AG10803 (cell line): ENCODE data around the gene SLFN11.

Source experiments
- DNase-seq: peaks from one replicate; pipeline ENCODE4 v3.0.0; 2010; ENCODE audit warnings: low read depth
- H3K4me3 ChIP-seq: 2 replicates; pipeline ENCODE4 v1.5.1; 2011; ENCODE audit warnings: mild to moderate bottlenecking, low read length, control low read depth
- TF ChIP-seq, protein P1 (sequence below): conservative IDR thresholded peaks from 2 replicates; pipeline ENCODE4 v1.5.1; 2011; ENCODE audit warnings: mild to moderate bottlenecking, low read length, control low read depth, inconsistent platforms

SLFN11 gene

GRCh38 chr17:35373984-35374765, 754 bp upstream of the SLFN11 start:
- DNase-seq: peak; percentile 71
- TF ChIP-seq, protein P1, sequence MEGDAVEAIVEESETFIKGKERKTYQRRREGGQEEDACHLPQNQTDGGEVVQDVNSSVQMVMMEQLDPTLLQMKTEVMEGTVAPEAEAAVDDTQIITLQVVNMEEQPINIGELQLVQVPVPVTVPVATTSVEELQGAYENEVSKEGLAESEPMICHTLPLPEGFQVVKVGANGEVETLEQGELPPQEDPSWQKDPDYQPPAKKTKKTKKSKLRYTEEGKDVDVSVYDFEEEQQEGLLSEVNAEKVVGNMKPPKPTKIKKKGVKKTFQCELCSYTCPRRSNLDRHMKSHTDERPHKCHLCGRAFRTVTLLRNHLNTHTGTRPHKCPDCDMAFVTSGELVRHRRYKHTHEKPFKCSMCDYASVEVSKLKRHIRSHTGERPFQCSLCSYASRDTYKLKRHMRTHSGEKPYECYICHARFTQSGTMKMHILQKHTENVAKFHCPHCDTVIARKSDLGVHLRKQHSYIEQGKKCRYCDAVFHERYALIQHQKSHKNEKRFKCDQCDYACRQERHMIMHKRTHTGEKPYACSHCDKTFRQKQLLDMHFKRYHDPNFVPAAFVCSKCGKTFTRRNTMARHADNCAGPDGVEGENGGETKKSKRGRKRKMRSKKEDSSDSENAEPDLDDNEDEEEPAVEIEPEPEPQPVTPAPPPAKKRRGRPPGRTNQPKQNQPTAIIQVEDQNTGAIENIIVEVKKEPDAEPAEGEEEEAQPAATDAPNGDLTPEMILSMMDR: no peak
- H3K4me3 ChIP-seq: peak overlapping the region; percentile 93

- peak overlapping the region; percentile 93 for H3K4me3 ChIP-seq
- TF ChIP-seq, protein P1: peak; percentile 22; the same call in 1 of the 2 replicates
- no peak for DNase-seq
Measured at GRCh38 chr17:35372846-35373533, 431 bp downstream of the SLFN11 start.

GRCh38 chr17:35371934-35372333, 1.5 kb downstream of the SLFN11 start:
- DNase-seq: no peak
- TF ChIP-seq, protein P1: no peak
- H3K4me3 ChIP-seq: no peak overlapping the region

GRCh38 chr17:35368081-35368830, 5.2 kb downstream of the SLFN11 start:
- TF ChIP-seq, protein P1: no peak
- H3K4me3 ChIP-seq: no peak overlapping the region
- DNase-seq: no peak

DNA sequence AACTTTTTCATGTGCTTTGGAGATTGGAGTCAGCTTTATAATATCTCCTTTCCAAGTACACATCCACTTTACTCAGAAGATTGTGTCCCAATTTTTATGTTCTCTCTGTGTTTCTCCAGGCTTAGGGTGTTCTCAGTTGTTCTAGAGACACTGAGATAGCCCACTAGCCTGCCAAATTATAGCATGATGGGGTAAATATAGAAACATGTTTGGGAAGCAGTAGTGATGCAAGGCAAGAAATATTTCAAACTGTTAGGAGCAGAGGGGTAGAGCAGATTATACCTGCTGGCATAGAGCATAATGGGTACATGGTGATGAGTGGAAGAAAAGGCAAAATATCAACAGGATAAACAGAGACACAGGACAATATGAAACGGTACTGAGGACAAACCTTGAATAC, 12.4 kb downstream of the SLFN11 start:
- DNase-seq: no peak
- TF ChIP-seq, protein P1: no peak

DNA sequence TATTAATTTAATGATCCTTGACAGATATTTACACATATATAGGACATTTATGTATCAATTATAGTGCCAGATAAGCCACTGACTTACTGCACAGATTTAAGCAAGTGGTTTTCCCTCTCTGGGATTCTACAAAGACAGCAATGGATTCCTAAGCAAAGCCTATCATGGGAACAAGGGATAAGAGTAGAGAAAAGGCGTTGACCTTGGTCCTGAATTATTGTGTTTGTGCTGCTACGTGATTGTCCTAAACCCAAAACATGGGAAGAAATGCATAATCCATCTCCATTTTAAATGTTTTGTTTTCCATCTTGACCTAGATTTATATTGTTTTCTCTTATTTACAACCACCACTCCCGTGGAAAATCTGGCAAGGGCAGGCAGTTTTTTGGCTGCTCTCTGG, 14.0 kb downstream of the SLFN11 start:
- TF ChIP-seq, protein P1: no peak
- DNase-seq: no peak
- H3K4me3 ChIP-seq: no peak overlapping the region

More for the DNA sequence above, 12.4 kb downstream of the SLFN11 start:
- no peak overlapping the region for H3K4me3 ChIP-seq
